ENCODE measurements around the gene SPSB2.
"Not testable (repeated sequence)": the region's sequence is repeated elsewhere in the genome, so short reads cannot be mapped to it uniquely, and the experiment has no call there.

The SPSB2 gene

DNA sequence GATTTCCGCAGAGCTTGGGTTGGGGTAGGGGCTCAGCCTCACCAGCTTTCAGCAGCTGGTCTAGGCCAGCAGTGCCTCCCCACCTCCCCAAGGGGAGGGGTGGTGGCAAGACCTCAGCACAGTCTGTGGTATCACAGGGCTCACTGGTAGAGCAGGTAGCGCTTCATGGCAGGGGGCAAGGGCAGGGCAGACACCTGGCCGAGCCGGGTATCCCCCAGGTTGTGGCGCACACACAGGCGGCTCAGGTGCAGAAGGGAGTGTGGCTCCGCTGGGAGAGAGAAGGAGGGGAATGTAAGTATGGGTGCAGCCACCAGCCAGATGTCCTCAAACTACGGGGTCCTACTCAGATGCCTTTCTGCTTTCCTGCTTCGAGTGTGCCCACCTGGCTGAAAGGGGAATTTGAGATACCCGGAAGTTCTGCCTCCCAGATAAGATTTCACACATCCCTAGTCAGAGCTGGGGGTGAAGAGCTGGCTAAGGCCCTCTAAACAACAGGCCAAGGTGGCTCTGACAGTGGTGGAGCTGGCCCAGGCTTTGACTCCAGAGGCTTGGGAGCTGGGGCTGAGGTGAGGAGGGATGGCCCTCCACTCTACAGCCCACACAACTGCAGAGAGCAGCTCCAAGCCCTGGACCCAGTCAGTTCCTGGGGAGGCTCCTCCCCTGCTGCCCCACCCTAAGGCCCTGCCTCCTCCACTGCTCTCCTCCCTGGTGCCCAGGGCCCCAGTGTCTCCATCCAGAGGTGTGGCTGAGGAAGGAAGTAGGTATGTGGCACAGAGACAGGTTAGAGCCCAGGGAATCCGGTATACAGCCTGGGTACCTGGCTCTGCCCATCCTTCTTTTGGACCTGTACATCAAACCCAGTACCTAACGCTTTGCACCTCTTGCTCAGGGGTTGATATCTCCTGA is 1.8 kb downstream of the SPSB2 start:
- Histone ChIP-seq H3K9ac (ENCODE audit: low read depth, low read length, poor library complexity, severe bottlenecking) (peak overlapping the region; percentile 92), H3K79me2 (ENCODE audit: insufficient read depth, low read length) (peaks cover 67% of the 10 kb centered on the region), H3K36me3 (ENCODE audit: insufficient read depth, low read length) (peaks cover 25% of the 10 kb centered on the region; the same call in 1 of the 2 replicates), H3K9me3 (ENCODE audit: insufficient read depth, low read depth, low read length) (no peaks in the 10 kb centered on the region), H3K4me2 (ENCODE audit: low read depth, low read length, poor library complexity, severe bottlenecking) (peak overlapping the region; percentile 98), H3K4me1 (ENCODE audit: insufficient read depth, low read length, poor library complexity, severe bottlenecking) (peaks cover 42% of the 10 kb centered on the region), H2AFZ (ENCODE audit: low read length) (no peak overlapping the region), H3F3A (ENCODE audit: low read depth) (peaks cover 5% of the 10 kb centered on the region; the same call in 1 of the 2 replicates), H3K9me2 (replicated peaks; ENCODE audit: low read depth, low read length) (no peaks in the 10 kb centered on the region), H3K4me3 (ENCODE audit: low read length, poor library complexity, severe bottlenecking) (peak overlapping the region; percentile 94), H4K20me1 (ENCODE audit: insufficient read depth, low read length, poor library complexity, severe bottlenecking) (peaks cover 51% of the 10 kb centered on the region), H3K27me3 (ENCODE audit: insufficient read depth, low read length, poor library complexity, severe bottlenecking) (peaks cover 4% of the 10 kb centered on the region)
- no peak for TF ChIP-seq EZH2phosphoT487 (IDR thresholded peaks at IDR 0.05; ENCODE audit: borderline replicate concordance)
- TF ChIP-seq, protein P1, sequence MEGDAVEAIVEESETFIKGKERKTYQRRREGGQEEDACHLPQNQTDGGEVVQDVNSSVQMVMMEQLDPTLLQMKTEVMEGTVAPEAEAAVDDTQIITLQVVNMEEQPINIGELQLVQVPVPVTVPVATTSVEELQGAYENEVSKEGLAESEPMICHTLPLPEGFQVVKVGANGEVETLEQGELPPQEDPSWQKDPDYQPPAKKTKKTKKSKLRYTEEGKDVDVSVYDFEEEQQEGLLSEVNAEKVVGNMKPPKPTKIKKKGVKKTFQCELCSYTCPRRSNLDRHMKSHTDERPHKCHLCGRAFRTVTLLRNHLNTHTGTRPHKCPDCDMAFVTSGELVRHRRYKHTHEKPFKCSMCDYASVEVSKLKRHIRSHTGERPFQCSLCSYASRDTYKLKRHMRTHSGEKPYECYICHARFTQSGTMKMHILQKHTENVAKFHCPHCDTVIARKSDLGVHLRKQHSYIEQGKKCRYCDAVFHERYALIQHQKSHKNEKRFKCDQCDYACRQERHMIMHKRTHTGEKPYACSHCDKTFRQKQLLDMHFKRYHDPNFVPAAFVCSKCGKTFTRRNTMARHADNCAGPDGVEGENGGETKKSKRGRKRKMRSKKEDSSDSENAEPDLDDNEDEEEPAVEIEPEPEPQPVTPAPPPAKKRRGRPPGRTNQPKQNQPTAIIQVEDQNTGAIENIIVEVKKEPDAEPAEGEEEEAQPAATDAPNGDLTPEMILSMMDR (conservative IDR thresholded peaks at IDR 0.05; ENCODE audit: low read length) = no peak

DNA sequence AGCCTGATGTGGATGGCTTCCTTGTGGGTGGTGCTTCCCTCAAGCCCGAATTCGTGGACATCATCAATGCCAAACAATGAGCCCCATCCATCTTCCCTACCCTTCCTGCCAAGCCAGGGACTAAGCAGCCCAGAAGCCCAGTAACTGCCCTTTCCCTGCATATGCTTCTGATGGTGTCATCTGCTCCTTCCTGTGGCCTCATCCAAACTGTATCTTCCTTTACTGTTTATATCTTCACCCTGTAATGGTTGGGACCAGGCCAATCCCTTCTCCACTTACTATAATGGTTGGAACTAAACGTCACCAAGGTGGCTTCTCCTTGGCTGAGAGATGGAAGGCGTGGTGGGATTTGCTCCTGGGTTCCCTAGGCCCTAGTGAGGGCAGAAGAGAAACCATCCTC is 2.8 kb downstream of the SPSB2 start:
- not testable (repeated sequence) for H3K9me2 ChIP-seq (replicated peaks; ENCODE audit: low read depth, low read length); H3K27me3 ChIP-seq (ENCODE audit: insufficient read depth, low read length, poor library complexity, severe bottlenecking); H3K9me3 ChIP-seq (ENCODE audit: insufficient read depth, low read depth, low read length); H3F3A ChIP-seq (ENCODE audit: low read depth); H2AFZ ChIP-seq (ENCODE audit: low read length)
- peaks cover 27% of the 10 kb centered on the region; the same call in 1 of the 2 replicates for H3K36me3 ChIP-seq (ENCODE audit: insufficient read depth, low read length)
- H4K20me1 ChIP-seq (ENCODE audit: insufficient read depth, low read length, poor library complexity, severe bottlenecking) = peaks cover 51% of the 10 kb centered on the region
- peaks cover 67% of the 10 kb centered on the region for H3K79me2 ChIP-seq (ENCODE audit: insufficient read depth, low read length)
- peaks cover 42% of the 10 kb centered on the region for H3K4me1 ChIP-seq (ENCODE audit: insufficient read depth, low read length, poor library complexity, severe bottlenecking)
- H3K4me3 ChIP-seq (ENCODE audit: low read length, poor library complexity, severe bottlenecking) = peak overlapping the region; percentile 94
- H3K9ac ChIP-seq (ENCODE audit: low read depth, low read length, poor library complexity, severe bottlenecking) = peak overlapping the region; percentile 92
- H3K4me2 ChIP-seq (ENCODE audit: low read depth, low read length, poor library complexity, severe bottlenecking) = peak overlapping the region; percentile 98

DNA sequence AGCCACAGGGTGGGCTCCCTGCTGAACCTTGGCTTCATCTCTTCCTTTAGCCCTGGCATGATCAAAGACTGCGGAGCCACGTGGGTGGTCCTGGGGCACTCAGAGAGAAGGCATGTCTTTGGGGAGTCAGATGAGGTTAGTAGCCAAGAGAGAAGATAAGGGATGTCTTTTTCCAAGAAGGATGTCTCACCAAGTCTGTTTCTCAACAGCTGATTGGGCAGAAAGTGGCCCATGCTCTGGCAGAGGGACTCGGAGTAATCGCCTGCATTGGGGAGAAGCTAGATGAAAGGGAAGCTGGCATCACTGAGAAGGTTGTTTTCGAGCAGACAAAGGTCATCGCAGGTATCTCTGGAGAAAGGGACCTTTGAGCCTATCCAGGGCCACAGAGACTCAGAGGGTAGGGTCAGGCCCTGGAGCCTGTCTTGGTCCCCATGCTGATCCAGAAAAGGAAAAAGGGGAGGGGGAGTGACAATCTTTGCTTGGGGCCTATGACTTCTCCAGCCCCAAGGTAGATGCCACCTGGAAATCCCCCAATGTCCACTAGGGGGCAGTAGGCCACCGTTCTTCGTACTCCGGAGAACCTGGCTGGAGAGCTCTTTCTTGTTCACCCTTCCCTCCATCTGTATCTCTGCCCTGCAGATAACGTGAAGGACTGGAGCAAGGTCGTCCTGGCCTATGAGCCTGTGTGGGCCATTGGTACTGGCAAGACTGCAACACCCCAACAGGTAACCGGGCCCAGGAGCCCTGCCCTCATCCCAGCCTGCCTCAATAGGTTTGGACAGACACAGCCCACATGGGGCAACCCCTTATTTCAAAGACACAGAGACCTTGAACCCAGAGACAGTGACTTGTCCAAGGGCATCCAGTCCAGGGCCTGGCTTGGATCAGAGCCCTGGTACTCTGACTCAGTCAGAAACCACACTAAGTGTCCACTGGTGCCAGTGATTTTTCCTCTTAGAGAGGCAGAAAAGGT is 3.8 kb downstream of the SPSB2 start:
- TF ChIP-seq, protein P1 (conservative IDR thresholded peaks at IDR 0.05; ENCODE audit: low read length) = peak; percentile 80
- no peak for TF ChIP-seq EZH2phosphoT487 (IDR thresholded peaks at IDR 0.05; ENCODE audit: borderline replicate concordance)
- H3K27me3 ChIP-seq (ENCODE audit: insufficient read depth, low read length, poor library complexity, severe bottlenecking) = peaks cover 4% of the 10 kb centered on the region
- H3F3A ChIP-seq (ENCODE audit: low read depth) = peaks cover 5% of the 10 kb centered on the region; the same call in 1 of the 2 replicates
- H3K9ac ChIP-seq (ENCODE audit: low read depth, low read length, poor library complexity, severe bottlenecking) = peak overlapping the region; percentile 97
- H3K4me3 ChIP-seq (ENCODE audit: low read length, poor library complexity, severe bottlenecking) = peak overlapping the region; percentile 94
- peaks cover 63% of the 10 kb centered on the region for H3K79me2 ChIP-seq (ENCODE audit: insufficient read depth, low read length)
- H3K9me3 ChIP-seq (ENCODE audit: insufficient read depth, low read depth, low read length) = no peaks in the 10 kb centered on the region
- peaks cover 51% of the 10 kb centered on the region for H4K20me1 ChIP-seq (ENCODE audit: insufficient read depth, low read length, poor library complexity, severe bottlenecking)
- peaks cover 36% of the 10 kb centered on the region; the same call in 1 of the 2 replicates for H3K36me3 ChIP-seq (ENCODE audit: insufficient read depth, low read length)
- no peak overlapping the region for H2AFZ ChIP-seq (ENCODE audit: low read length)
- peaks cover 38% of the 10 kb centered on the region for H3K4me1 ChIP-seq (ENCODE audit: insufficient read depth, low read length, poor library complexity, severe bottlenecking)
- H3K9me2 ChIP-seq (replicated peaks; ENCODE audit: low read depth, low read length) = no peaks in the 10 kb centered on the region
- H3K4me2 ChIP-seq (ENCODE audit: low read depth, low read length, poor library complexity, severe bottlenecking) = peak overlapping the region; percentile 98
